Neural progenitor cell (in vitro differentiated cells): ENCODE results near the gene MAN2A2. TPM values are rescaled to one million over a fixed set of nuclear protein-coding genes. Genes with fewer than 3 reads are reported as not detected.

Source experiments
- DNase-seq: peaks from one replicate; pipeline ENCODE4 v3.0.0-alpha.2; 2016; ENCODE audit warnings: low spot score
- H2AFZ ChIP-seq: fragments of 200-600 bp; sonication (generic); replicated peaks from 2 replicates; pipeline ENCODE4 v1.6.1; 2016; ENCODE audit warnings: antibody characterized with exemption
- H3F3A ChIP-seq: fragments of 200-600 bp; sonication (generic); 2 replicates; pipeline ENCODE4 v1.6.1; 2016; ENCODE audit warnings: antibody characterized with exemption, low read depth
- H3K27ac ChIP-seq: fragments of 200-600 bp; sonication (generic); 2 replicates; pipeline ENCODE4 v1.5.1; 2016; ENCODE audit warnings: mild to moderate bottlenecking
- H3K27me3 ChIP-seq: fragments of 200-600 bp; sonication (generic); 2 replicates; pipeline ENCODE4 v1.6.1; 2016; ENCODE audit warnings: mild to moderate bottlenecking, moderate library complexity
- H3K36me3 ChIP-seq: fragments of 200-600 bp; sonication (generic); 2 replicates; pipeline ENCODE4 v1.5.1; 2016
- H3K4me1 ChIP-seq: fragments of 200-600 bp; sonication (generic); 2 replicates; pipeline ENCODE4 v1.6.1; 2016; ENCODE audit warnings: mixed run types
- H3K4me2 ChIP-seq: fragments of 200-600 bp; sonication (generic); 2 replicates; pipeline ENCODE4 v1.6.1; 2016
- H3K4me3 ChIP-seq: fragments of 200-600 bp; sonication (generic); 2 replicates; pipeline ENCODE4 v1.5.1; 2016
- H3K79me2 ChIP-seq: fragments of 200-600 bp; sonication (generic); 2 replicates; pipeline ENCODE4 v1.6.1; 2016; ENCODE audit warnings: low read depth
- H3K9ac ChIP-seq: fragments of 200-600 bp; sonication (generic); 2 replicates; pipeline ENCODE4 v1.6.1; 2016
- H3K9me3 ChIP-seq: fragments of 200-600 bp; sonication (generic); 2 replicates; pipeline ENCODE4 v1.5.1; 2016; ENCODE audit warnings: low read depth
- H4K20me1 ChIP-seq: fragments of 200-600 bp; sonication (generic); 2 replicates; pipeline ENCODE4 v1.6.1; 2016; ENCODE audit warnings: low read depth
- H3K27ac Mint-ChIP-seq: 3 replicates; pipeline ENCODE4 v1.8.0; 2021; ENCODE audit warnings: mixed read lengths
- H3K27me3 Mint-ChIP-seq: 2 replicates; pipeline ENCODE4 v1.8.0; 2022; ENCODE audit warnings: low read depth, mild to moderate bottlenecking, inconsistent platforms, moderate library complexity, mixed read lengths; ENCODE audit not compliant: insufficient read depth
- H3K36me3 Mint-ChIP-seq: 3 replicates; pipeline ENCODE4 v1.8.0; 2021; ENCODE audit warnings: mixed read lengths
- H3K4me1 Mint-ChIP-seq: 3 replicates; pipeline ENCODE4 v1.8.0; 2021; ENCODE audit warnings: mixed read lengths
- H3K4me3 Mint-ChIP-seq: 3 replicates; pipeline ENCODE4 v1.8.0; 2021; ENCODE audit warnings: mild to moderate bottlenecking, moderate library complexity, mixed read lengths
- H3K9me3 Mint-ChIP-seq: 3 replicates; pipeline ENCODE4 v1.8.0; 2020; ENCODE audit warnings: mixed read lengths
- CTCF ChIP-seq: fragments of 200-600 bp; sonication (generic); IDR thresholded peaks from 2 replicates; pipeline ENCODE4 v1.5.1; 2017; ENCODE audit warnings: antibody characterized with exemption, mild to moderate bottlenecking
- EZH2 ChIP-seq: fragments of 200-600 bp; sonication (generic); IDR thresholded peaks from 2 replicates; pipeline ENCODE4 v1.6.1; 2017; ENCODE audit warnings: antibody characterized with exemption, mild to moderate bottlenecking, moderate library complexity
- EZH2phosphoT487 ChIP-seq: fragments of 200-600 bp; sonication (generic); IDR thresholded peaks from 2 replicates; pipeline ENCODE4 v1.6.1; 2017; ENCODE audit warnings: antibody characterized with exemption
- total RNA-seq: library from RNA; depleted of rRNA; stranded (reverse); fragments of >200 nt; gene quantifications from 2 replicates; pipeline ENCODE4 v1.2.3, GENCODE V29; 2015; ENCODE audit warnings: low replicate concordance

MAN2A2 gene
- total RNA-seq, 1 donor from 2014 or later: 7.0 TPM

GRCh38 chr15:90891346-90891949 lies 11.7 kb upstream of the MAN2A2 start:
- DNase-seq: no peak
- Mint-ChIP-seq H3K9me3 (no peaks in the 10 kb centered on the region), H3K27me3 (peaks cover 2% of the 10 kb centered on the region), H3K27ac (no peak overlapping the region), H3K4me1 (peaks cover 3% of the 10 kb centered on the region), H3K4me3 (no peak overlapping the region), H3K36me3 (no peaks in the 10 kb centered on the region)
- Histone ChIP-seq H3K4me2 (no peak overlapping the region), H3K27ac (no peak overlapping the region), H3K79me2 (no peaks in the 10 kb centered on the region), H3K4me3 (no peak overlapping the region), H3K36me3 (no peaks in the 10 kb centered on the region), H3K4me1 (no peaks in the 10 kb centered on the region), H3F3A (peaks cover 3% of the 10 kb centered on the region), H3K9me3 (no peaks in the 10 kb centered on the region), H3K9ac (no peak overlapping the region), H3K27me3 (no peaks in the 10 kb centered on the region), H4K20me1 (no peaks in the 10 kb centered on the region), H2AFZ (no peak overlapping the region)
- TF ChIP-seq EZH2: no peak

- H3K4me2 ChIP-seq: no peak overlapping the region
- Mint-ChIP-seq H3K27ac (no peak overlapping the region), H3K9me3 (no peaks in the 10 kb centered on the region), H3K27me3 (peaks cover 4% of the 10 kb centered on the region), H3K4me3 (no peak overlapping the region), H3K36me3 (no peaks in the 10 kb centered on the region), H3K4me1 (peaks cover 3% of the 10 kb centered on the region)
- H3K79me2 ChIP-seq: no peaks in the 10 kb centered on the region
- no peak for DNase-seq
- no peak overlapping the region for H2AFZ ChIP-seq
- H3K27ac ChIP-seq: no peak overlapping the region
- peaks cover 3% of the 10 kb centered on the region for H3F3A ChIP-seq
- no peaks in the 10 kb centered on the region for H4K20me1 ChIP-seq
- H3K36me3 ChIP-seq: no peaks in the 10 kb centered on the region
- H3K9ac ChIP-seq: no peak overlapping the region
- no peak for TF ChIP-seq EZH2phosphoT487
- no peak for TF ChIP-seq CTCF
- no peak for TF ChIP-seq EZH2
- no peaks in the 10 kb centered on the region for H3K4me1 ChIP-seq
- no peaks in the 10 kb centered on the region for H3K9me3 ChIP-seq
- H3K4me3 ChIP-seq: no peak overlapping the region
- H3K27me3 ChIP-seq: no peaks in the 10 kb centered on the region
Measured at GRCh38 chr15:90892023-90892422, 11.1 kb upstream of the MAN2A2 start.

GRCh38 chr15:90892498-90893174 lies 10.5 kb upstream of the MAN2A2 start:
- TF ChIP-seq EZH2: no peak
- no peak for TF ChIP-seq CTCF
- no peak for TF ChIP-seq EZH2phosphoT487
- Histone ChIP-seq H3K27ac (no peak overlapping the region), H3F3A (peaks cover 3% of the 10 kb centered on the region), H3K79me2 (no peaks in the 10 kb centered on the region), H3K27me3 (no peaks in the 10 kb centered on the region), H3K4me3 (no peak overlapping the region), H3K9me3 (no peaks in the 10 kb centered on the region), H3K36me3 (no peaks in the 10 kb centered on the region), H3K4me2 (no peak overlapping the region), H4K20me1 (no peaks in the 10 kb centered on the region), H3K4me1 (no peaks in the 10 kb centered on the region), H2AFZ (no peak overlapping the region), H3K9ac (no peak overlapping the region)
- Mint-ChIP-seq H3K4me3 (no peak overlapping the region), H3K27ac (no peak overlapping the region), H3K4me1 (peaks cover 3% of the 10 kb centered on the region), H3K9me3 (no peaks in the 10 kb centered on the region), H3K36me3 (no peaks in the 10 kb centered on the region), H3K27me3 (peaks cover 5% of the 10 kb centered on the region)
- no peak for DNase-seq
